Measurements from ENCODE around the gene EIF4E2.
A peak's percentile ranks its signal among the peaks of the same experiment; 100 is the strongest.

Gene EIF4E2

GRCh38 chr2:232525791-232526371 lies 24.6 kb upstream of the EIF4E2 start, which contains the start of gene CHRND:
Gene CHRND (plus strand): TSS chr2:232526160. CDS start chr2:232526216, 56 bp downstream.
- no peak for TF ChIP-seq CTCF (conservative IDR thresholded peaks at IDR 0.05; ENCODE audit: low read length)
- H3K4me3 ChIP-seq (ENCODE audit: low read length): no peak within 1 kb of the TSS
- no peak for DNase-seq (ENCODE audit: low read depth)

DNA sequence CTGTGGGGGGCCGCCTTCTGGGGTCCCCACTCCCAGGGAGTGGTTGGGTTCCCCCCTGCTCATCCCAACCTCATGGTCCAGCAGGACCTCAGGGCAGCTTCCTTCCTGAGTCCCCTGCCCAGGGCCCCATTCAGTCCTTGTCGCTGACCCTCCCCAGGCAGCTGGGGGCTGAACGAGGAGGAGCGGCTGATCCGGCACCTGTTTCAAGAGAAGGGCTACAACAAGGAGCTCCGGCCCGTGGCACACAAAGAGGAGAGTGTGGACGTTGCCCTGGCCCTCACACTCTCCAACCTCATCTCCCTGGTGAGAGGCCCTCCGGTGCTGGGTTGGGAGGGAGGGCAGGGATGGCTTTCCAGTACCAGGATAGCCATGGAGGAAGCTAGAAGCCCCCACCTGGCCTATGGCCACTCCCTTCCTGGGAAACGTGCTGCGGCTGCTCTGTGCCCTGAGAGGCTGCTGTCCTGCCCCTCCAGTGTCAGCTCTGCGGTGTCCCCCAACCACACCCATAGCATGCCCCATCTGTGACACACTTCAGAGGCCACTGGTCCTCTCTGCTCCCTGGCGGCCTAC lies 24.0 kb upstream of the EIF4E2 start:
- TF ChIP-seq CTCF (conservative IDR thresholded peaks at IDR 0.05; ENCODE audit: low read length): no peak
- DNase-seq (ENCODE audit: low read depth): no peak
- no peak overlapping the region for H3K4me3 ChIP-seq (ENCODE audit: low read length)

DNA sequence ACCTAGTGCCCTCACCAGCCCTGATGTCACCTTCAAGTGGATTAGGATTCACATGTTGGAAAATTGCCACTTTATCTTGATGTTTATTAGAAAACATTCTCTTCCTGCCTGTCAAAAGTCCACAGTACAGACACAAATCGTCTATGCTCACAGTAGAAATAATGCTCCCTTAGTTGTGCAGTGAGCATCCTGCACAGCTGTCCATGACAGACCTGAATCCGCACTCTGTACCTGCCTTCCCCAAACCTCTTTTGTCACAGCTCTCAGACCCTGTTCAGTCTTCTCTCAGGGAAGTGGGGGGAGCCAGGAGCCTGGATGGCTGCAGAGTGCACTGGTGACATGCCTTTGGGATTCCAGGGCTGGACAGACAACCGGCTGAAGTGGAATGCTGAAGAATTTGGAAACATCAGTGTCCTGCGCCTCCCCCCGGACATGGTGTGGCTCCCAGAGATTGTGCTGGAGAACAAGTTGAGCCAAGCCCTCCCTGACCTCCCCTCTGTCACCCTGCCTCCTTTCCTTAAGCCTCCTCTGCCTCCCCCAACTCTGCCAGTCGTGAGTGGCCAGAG lies 22.5 kb upstream of the EIF4E2 start:
- no peak for TF ChIP-seq CTCF (conservative IDR thresholded peaks at IDR 0.05; ENCODE audit: low read length)

DNA sequence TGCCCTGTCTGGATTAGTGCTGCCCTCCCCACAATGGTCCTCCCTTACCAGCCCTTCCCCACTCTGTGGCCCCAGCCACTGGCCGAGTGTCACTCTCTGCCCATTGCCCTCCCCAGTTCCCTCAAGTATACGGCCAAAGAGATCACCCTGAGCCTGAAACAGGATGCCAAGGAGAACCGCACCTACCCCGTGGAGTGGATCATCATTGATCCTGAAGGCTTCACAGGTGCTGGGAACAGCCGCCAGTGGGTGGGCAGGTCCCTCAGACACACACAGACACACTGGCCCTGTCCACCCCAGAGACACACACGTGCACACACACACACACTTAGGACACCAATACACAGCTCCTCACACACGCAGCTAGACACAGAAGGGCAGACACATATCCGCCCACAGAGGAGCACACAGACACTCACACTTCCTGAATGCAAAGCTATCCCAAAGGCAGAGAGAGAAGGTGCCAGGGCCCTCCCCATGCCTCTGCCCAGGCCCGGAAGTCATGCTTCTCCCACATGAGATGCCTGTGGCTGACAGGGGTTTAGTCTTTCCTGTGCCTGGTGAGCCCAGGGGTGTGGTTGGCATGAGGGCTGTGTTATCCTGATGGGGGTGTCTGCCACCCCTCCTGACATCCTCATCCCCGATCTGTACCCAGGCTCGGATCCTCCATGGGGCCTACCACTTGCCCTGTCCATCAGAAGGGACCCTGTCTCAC lies 21.6 kb upstream of the EIF4E2 start:
- DNase-seq (ENCODE audit: low read depth): peak; percentile 17
- no peak for TF ChIP-seq CTCF (conservative IDR thresholded peaks at IDR 0.05; ENCODE audit: low read length)
- no peak overlapping the region for H3K4me3 ChIP-seq (ENCODE audit: low read length)

More for the DNA sequence above, 22.5 kb upstream of the EIF4E2 start:
- no peak overlapping the region for H3K4me3 ChIP-seq (ENCODE audit: low read length)
- DNase-seq (ENCODE audit: low read depth): no peak

DNA sequence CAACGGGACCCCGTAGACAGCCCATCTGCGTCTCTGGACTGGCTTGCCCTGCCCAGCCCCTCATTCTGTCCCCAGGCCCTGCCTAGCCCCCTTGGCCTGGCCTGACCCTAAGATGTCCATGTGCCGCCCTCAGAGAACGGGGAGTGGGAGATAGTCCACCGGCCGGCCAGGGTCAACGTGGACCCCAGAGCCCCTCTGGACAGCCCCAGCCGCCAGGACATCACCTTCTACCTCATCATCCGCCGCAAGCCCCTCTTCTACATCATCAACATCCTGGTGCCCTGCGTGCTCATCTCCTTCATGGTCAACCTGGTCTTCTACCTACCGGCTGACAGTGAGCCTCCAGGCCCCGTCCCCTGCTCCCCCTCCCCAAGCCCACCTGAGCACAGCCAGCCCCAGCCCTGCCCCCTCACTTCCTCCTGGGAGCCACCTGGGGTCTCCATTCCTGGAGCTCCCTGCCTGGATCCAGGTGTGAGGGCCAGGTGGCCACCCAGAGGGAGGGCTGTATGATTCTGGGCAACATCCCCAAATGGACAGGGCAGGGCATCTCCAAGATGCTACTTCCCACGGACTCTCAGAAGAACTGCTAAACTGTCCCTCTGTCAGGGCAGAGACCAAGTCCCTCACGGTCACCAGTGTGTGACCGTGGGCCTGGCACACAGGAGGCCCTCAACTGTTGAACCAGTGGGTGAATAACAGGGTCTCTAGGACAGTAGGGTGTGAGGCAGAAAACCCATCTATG lies 20.5 kb upstream of the EIF4E2 start:
- H3K4me3 ChIP-seq (ENCODE audit: low read length): no peak overlapping the region
- DNase-seq (ENCODE audit: low read depth): no peak
- no peak for TF ChIP-seq CTCF (conservative IDR thresholded peaks at IDR 0.05; ENCODE audit: low read length)

GRCh38 chr2:232530626-232531260 lies 19.7 kb upstream of the EIF4E2 start:
- no peak for DNase-seq (ENCODE audit: low read depth)
- TF ChIP-seq CTCF (conservative IDR thresholded peaks at IDR 0.05; ENCODE audit: low read length): no peak
- H3K4me3 ChIP-seq (ENCODE audit: low read length): no peak overlapping the region
